A549 (cell line): ENCODE results near the gene ST8SIA4. TPM values are rescaled to one million over a fixed set of nuclear protein-coding genes. Genes with fewer than 3 reads are reported as not detected.

Source experiments
- ATAC-seq, 2 experiments: fragments of 200-7000 bp in 1 of 2; fragments of >200 bp in 1 of 2; cut with Nextera tagmentation in 1 of 2; cut with Tn5 transposase in 1 of 2; 3 replicates each; pipeline versions ENCODE4 v1.8.0 to v1.9.1; 2018 to 2020; ENCODE audit warnings: mild to moderate bottlenecking in 1 of 2, moderate library complexity in 1 of 2
- CTCF ChIA-PET: fragments of 300-600 bp; sonication (Branson Sonifier 250); formaldehyde crosslinking; extraction: SDS; loops from one replicate; lab custom pipeline; 2021; ENCODE audit warnings: antibody characterized with exemption, inconsistent platforms; lab: Yijun Ruan, JAX
- POLR2A ChIA-PET: fragments of 350-600 bp; formaldehyde crosslinking; extraction: SDS; loops from one replicate; lab custom pipeline; 2021; ENCODE audit warnings: antibody characterized with exemption, inconsistent platforms; lab: Yijun Ruan, JAX
- DNase-seq, 2 experiments: peaks; one replicate each; pipeline versions ENCODE4 v3.0.0 to v3.0.0-alpha.2; 2011 to 2016; ENCODE audit warnings: low read depth in 1 of 2, low spot score in 1 of 2
- FAIRE-seq: peaks from 2 replicates; lab custom pipeline; 2011; peaks lifted over from hg19 to GRCh38; lab: Jason Lieb, UNC
- H3K27ac ChIP-seq, 2 experiments: fragments of >200 bp; sonication (Bioruptor Twin); formaldehyde crosslinking; 3 replicates each; pipeline ENCODE4 v1.5.1; 2016 to 2017
- H3K4me1 ChIP-seq: fragments of >200 bp; sonication (Bioruptor Twin); formaldehyde crosslinking; 3 replicates; pipeline ENCODE4 v1.6.1; 2016
- H3K4me2 ChIP-seq: fragments of >200 bp; sonication (Bioruptor Twin); formaldehyde crosslinking; 3 replicates; pipeline ENCODE4 v1.6.1; 2016
- H3K4me3 ChIP-seq: fragments of >200 bp; sonication (Bioruptor Twin); formaldehyde crosslinking; 3 replicates; pipeline ENCODE4 v1.5.1; 2016
- H3K9me3 ChIP-seq: fragments of >200 bp; sonication (Bioruptor Twin); formaldehyde crosslinking; 3 replicates; pipeline ENCODE4 v1.6.1; 2016
- CBX2 ChIP-seq: fragments of 200-600 bp; sonication (generic); IDR thresholded peaks from 2 replicates; pipeline ENCODE4 v1.6.1; 2016; ENCODE audit warnings: low read depth, mild to moderate bottlenecking, borderline replicate concordance
- CEBPB ChIP-seq, 2 experiments: fragments of >200 bp in 1 of 2; sonication (Bioruptor Twin) in 1 of 2; formaldehyde crosslinking in 1 of 2; IDR thresholded peaks; 2 replicates each; pipeline ENCODE4 v1.6.1; 2012 to 2016
- CHD4 ChIP-seq: fragments of 200-600 bp; sonication (generic); IDR thresholded peaks from 2 replicates; pipeline ENCODE4 v1.6.1; 2016; ENCODE audit warnings: antibody characterized with exemption, mild to moderate bottlenecking, borderline replicate concordance
- CTCF ChIP-seq: fragments of >200 bp; sonication (Bioruptor Twin); formaldehyde crosslinking; IDR thresholded peaks from 3 replicates; pipeline ENCODE4 v1.5.1; 2016
- EP300 ChIP-seq, 2 experiments: fragments of >200 bp; sonication (Bioruptor Twin); formaldehyde crosslinking; IDR thresholded peaks; 2 replicates in 1 of 2; 3 replicates in 1 of 2; pipeline ENCODE4 v1.6.1; 2016 to 2017
- ESRRA ChIP-seq: fragments of 150-350 bp; IDR thresholded peaks from 2 replicates; pipeline ENCODE4 v1.6.1; 2014; ENCODE audit warnings: mild to moderate bottlenecking, low read length, borderline replicate concordance
- FOXS1 ChIP-seq: fragments of 250-450 bp; sonication (Bioruptor Pico); IDR thresholded peaks from 2 replicates; pipeline ENCODE4 v1.5.0; 2020; ENCODE audit warnings: mild to moderate bottlenecking, moderate library complexity
- GATA3 ChIP-seq: IDR thresholded peaks from 2 replicates; pipeline ENCODE4 v1.6.1; 2012; ENCODE audit warnings: borderline replicate concordance
- HES2 ChIP-seq: fragments of >200 bp; sonication (Bioruptor Twin); formaldehyde crosslinking; IDR thresholded peaks from 2 replicates; pipeline ENCODE4 v1.6.1; 2016
- HMGXB4 ChIP-seq: fragments of 250-450 bp; sonication (Bioruptor Pico); IDR thresholded peaks from 2 replicates; pipeline ENCODE4 v1.5.0; 2021; ENCODE audit warnings: mild to moderate bottlenecking, moderate library complexity, borderline replicate concordance
- KDM1A ChIP-seq: fragments of 200-600 bp; sonication (generic); IDR thresholded peaks from 2 replicates; pipeline ENCODE4 v1.6.1; 2016; ENCODE audit warnings: low read depth, mild to moderate bottlenecking
- MYC ChIP-seq: IDR thresholded peaks from 2 replicates; pipeline ENCODE4 v1.6.1; 2012; ENCODE audit warnings: mild to moderate bottlenecking, inconsistent platforms, low read length, improper control_type of control experiment, borderline replicate concordance
- NFE2L2 ChIP-seq: fragments of 150-350 bp; conservative IDR thresholded peaks from 2 replicates; pipeline ENCODE4 v1.6.1; 2014; ENCODE audit warnings: low read length
- POLR2AphosphoS2 ChIP-seq: conservative IDR thresholded peaks from 2 replicates; pipeline ENCODE4 v1.6.1; 2012; ENCODE audit warnings: low read length, improper control_type of control experiment, inconsistent platforms
- RAD21 ChIP-seq, 2 experiments: fragments of >200 bp in 1 of 2; sonication (Bioruptor Twin) in 1 of 2; formaldehyde crosslinking in 1 of 2; IDR thresholded peaks in 1 of 2; conservative IDR thresholded peaks in 1 of 2; 2 replicates in 1 of 2; 3 replicates in 1 of 2; pipeline ENCODE4 v1.6.1; 2012 to 2018; ENCODE audit warnings: inconsistent platforms in 1 of 2
- RARB ChIP-seq: fragments of 250-450 bp; sonication (Bioruptor Pico); IDR thresholded peaks from 2 replicates; pipeline ENCODE4 v1.8.0; 2021; ENCODE audit warnings: mild to moderate bottlenecking, moderate library complexity
- RNF2 ChIP-seq: fragments of 200-600 bp; sonication (generic); IDR thresholded peaks from 2 replicates; pipeline ENCODE4 v1.6.1; 2016; ENCODE audit warnings: low read depth, mild to moderate bottlenecking, antibody characterized with exemption, moderate library complexity, borderline replicate concordance
- SREBF2 ChIP-seq: fragments of 450-650 bp; IDR thresholded peaks from 2 replicates; pipeline ENCODE4 v1.6.1; 2014; ENCODE audit warnings: mild to moderate bottlenecking, moderate library complexity
- ZNF302 ChIP-seq: fragments of 250-450 bp; sonication (Bioruptor Pico); IDR thresholded peaks from 2 replicates; pipeline ENCODE4 v1.9.0; 2021; ENCODE audit warnings: inconsistent platforms, mild to moderate bottlenecking, moderate library complexity
- ZSCAN20 ChIP-seq: fragments of 250-450 bp; sonication (Bioruptor Pico); IDR thresholded peaks from 2 replicates; pipeline ENCODE4 v1.8.0; 2022; ENCODE audit warnings: mild to moderate bottlenecking, moderate library complexity
- WGBS: methylation state at CpG from one replicate; pipeline ENCODE4 v1.1.6; 2017; ENCODE audit errors: missing lambda C conversion rate; 5-methylcytosine and 5-hydroxymethylcytosine counted together
- polyA plus RNA-seq, 4 experiments: library from polyadenylated mRNA; depleted of rRNA in 3 of 4; stranded (reverse); fragments of >200 nt; fragmentation: RNase III in 1 of 4; extraction: RNeasy Plus Mini Kit Qiagen cat#74134 plus additional on column Dnase treatment in 1 of 4; gene quantifications; 2 replicates in 3 of 4; 3 replicates in 1 of 4; pipeline ENCODE4 v1.2.3, GENCODE V29; 2011 to 2017
- TF ChIP-seq, protein P1 (sequence below): fragments of 150-350 bp; IDR thresholded peaks from 2 replicates; pipeline ENCODE4 v1.6.1; 2014; ENCODE audit warnings: low read depth, mild to moderate bottlenecking, low read length

The ST8SIA4 gene
- polyA plus RNA-seq, 2 of the 4 experiments (the other 2 are of a cell fraction), result 0.85 to 7.1 TPM

DNA sequence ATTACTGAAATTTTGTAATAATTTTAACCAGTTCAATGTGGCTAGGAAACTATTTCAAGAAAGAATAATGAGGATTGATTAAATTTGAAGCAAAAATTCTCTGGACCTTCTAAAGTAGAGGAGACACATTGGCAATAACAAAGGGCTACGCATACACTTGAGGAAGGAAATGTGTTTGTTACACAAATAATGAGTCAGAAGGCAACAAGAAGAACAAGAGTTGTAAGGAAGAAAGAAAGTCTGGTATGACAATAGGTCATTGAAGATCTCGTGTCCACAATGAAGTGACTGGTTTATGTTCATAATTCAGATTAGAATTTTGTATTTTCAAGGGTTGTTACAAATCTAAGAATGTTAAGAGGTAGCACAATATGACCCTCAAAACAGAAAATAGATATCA, 25.8 kb downstream of the ST8SIA4 start:
- ChIA-PET CTCF (no interaction called here), POLR2A (no interaction called here)
- DNase-seq (peak in 1 of 2 experiments; percentile 10), FAIRE-seq (peak; percentile 51), ATAC-seq (no peak)
- Histone ChIP-seq H3K4me3 (no peak overlapping the region), H3K4me1 (0 out of 3 replicates have a peak, but pooled peaks cover 3% of the 10 kb centered on the region), H3K9me3 (no peaks in the 10 kb centered on the region), H3K27ac (no peak overlapping the region), H3K4me2 (no peak overlapping the region)
- WGBS, result 49% methylated on average over 2 of the region's 2 CpGs
- TF ChIP-seq EP300 (IDR thresholded peaks at IDR 0.05) (no peak), RNF2 (no peak), HMGXB4 (CRISPR knock-in tag) (no peak), MYC (no peak), ZSCAN20 (no peak), ESRRA (no peak), RAD21 (conservative IDR thresholded peaks at IDR 0.05 in 1 of 2, IDR thresholded peaks at IDR 0.05 in 1 of 2) (no peak), FOXS1 (CRISPR knock-in tag) (no peak), CHD4 (no peak), POLR2AphosphoS2 (no peak), NFE2L2 (no peak), ZNF302 (CRISPR knock-in tag) (no peak), HES2 (no peak), KDM1A (no peak), RARB (CRISPR knock-in tag) (no peak), CEBPB (IDR thresholded peaks at IDR 0.05) (no peak), GATA3 (no peak)
- TF ChIP-seq, protein P1, sequence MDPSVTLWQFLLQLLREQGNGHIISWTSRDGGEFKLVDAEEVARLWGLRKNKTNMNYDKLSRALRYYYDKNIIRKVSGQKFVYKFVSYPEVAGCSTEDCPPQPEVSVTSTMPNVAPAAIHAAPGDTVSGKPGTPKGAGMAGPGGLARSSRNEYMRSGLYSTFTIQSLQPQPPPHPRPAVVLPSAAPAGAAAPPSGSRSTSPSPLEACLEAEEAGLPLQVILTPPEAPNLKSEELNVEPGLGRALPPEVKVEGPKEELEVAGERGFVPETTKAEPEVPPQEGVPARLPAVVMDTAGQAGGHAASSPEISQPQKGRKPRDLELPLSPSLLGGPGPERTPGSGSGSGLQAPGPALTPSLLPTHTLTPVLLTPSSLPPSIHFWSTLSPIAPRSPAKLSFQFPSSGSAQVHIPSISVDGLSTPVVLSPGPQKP, result no peak

GRCh38 chr5:100872408-100873190, 30.5 kb downstream of the ST8SIA4 start:
- no peak overlapping the region for H3K4me2 ChIP-seq
- ATAC-seq (no peak), FAIRE-seq (no peak), DNase-seq (no peak)
- TF ChIP-seq SREBF2, result no peak
- no peak for TF ChIP-seq CBX2
- TF ChIP-seq CTCF, result no peak
- H3K4me1 ChIP-seq, result 0 out of 3 replicates have a peak, but pooled peaks cover 3% of the 10 kb centered on the region
- no peak overlapping the region for H3K27ac ChIP-seq
- H3K9me3 ChIP-seq, result no peaks in the 10 kb centered on the region
- ChIA-PET CTCF (no interaction called here), POLR2A (no interaction called here)
- WGBS, result 76% methylated on average over 2 of the region's 2 CpGs
- H3K4me3 ChIP-seq, result no peak overlapping the region
